ENCODE data around the gene TSHZ3. TPM values are rescaled to one million over a fixed set of nuclear protein-coding genes. Genes with fewer than 3 reads are reported as not detected.

TSHZ3 gene
- total RNA-seq, 6 experiments from 2014 or later = 9.1 to 14.0 (median 13.1) TPM

DNA sequence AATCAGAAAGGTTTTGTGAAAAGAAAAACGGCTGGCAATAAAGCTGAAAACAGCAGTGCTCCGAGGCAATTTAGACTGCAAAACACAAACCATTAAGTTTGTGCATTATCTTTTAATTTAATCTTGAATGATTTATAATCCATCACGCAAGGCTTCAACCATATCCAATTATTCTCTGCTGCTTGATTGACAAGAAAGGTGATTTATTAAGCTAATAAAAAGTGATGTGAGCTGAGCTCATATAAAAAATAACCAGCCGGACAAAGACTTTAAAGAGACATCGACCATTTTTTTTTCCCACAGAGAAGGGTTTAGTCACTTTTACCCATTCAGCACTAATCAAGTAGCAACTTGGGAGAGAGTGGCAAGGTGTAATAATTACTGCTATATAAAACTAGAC is 33.6 kb downstream of the TSHZ3 start:
- H3K27ac Mint-ChIP-seq = peak overlapping the region; percentile 57; the same call in 1 of the 2 replicates
- peaks cover 20% of the 10 kb centered on the region for H3K36me3 Mint-ChIP-seq (ENCODE audit: low read depth)
- H3K4me1 Mint-ChIP-seq (ENCODE audit: low read depth) = peaks cover 71% of the 10 kb centered on the region
- no peaks in the 10 kb centered on the region; the same call in 1 of the 2 replicates for H3K27me3 Mint-ChIP-seq (ENCODE audit: insufficient read depth)
- H3K4me3 Mint-ChIP-seq = no peak overlapping the region; the same call in 1 of the 2 replicates
- DNase-seq = no peak
- TF ChIP-seq, protein P1, sequence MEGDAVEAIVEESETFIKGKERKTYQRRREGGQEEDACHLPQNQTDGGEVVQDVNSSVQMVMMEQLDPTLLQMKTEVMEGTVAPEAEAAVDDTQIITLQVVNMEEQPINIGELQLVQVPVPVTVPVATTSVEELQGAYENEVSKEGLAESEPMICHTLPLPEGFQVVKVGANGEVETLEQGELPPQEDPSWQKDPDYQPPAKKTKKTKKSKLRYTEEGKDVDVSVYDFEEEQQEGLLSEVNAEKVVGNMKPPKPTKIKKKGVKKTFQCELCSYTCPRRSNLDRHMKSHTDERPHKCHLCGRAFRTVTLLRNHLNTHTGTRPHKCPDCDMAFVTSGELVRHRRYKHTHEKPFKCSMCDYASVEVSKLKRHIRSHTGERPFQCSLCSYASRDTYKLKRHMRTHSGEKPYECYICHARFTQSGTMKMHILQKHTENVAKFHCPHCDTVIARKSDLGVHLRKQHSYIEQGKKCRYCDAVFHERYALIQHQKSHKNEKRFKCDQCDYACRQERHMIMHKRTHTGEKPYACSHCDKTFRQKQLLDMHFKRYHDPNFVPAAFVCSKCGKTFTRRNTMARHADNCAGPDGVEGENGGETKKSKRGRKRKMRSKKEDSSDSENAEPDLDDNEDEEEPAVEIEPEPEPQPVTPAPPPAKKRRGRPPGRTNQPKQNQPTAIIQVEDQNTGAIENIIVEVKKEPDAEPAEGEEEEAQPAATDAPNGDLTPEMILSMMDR (IDR thresholded peaks at IDR 0.05) = no peak
- no peaks in the 10 kb centered on the region for H3K9me3 Mint-ChIP-seq

DNA sequence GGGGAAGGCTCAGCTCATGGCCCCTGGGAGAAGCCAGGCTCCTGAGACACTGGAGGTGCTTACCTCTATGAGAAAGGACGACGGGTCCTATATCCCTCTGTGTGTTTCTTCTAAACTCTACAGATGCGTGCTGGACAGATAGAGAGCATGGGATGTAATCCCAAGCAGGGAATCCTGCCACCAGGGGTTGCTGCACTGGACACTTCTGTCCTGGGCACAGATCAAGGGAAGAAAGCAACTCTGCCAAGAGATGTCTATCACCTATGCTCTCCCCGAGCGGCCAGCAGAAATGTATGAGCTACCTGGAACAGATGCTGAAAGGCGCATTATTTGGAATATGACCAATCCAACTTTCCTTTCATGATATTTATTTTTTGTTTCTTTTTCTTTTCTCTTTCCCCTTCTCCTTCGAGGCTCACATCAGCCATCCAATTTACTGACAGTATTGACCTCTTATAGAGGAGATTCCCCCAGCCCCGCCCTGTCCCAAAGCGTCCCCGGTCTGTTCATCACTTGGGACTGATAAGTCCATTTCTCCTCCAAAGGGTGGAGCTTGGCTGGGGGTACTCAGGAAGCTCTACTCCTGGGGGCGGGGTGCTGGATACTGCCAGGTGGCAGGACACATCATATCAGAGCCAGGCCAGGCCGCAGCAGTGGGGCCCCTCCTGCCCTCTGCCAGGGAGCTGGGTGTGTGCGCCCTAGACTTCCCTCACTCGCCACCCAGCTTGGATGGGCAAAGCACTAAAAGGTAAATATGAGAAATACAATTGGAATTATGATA is 34.2 kb downstream of the TSHZ3 start:
- H3K27ac Mint-ChIP-seq = peak overlapping the region; percentile 34; the same call in 1 of the 2 replicates

DNA sequence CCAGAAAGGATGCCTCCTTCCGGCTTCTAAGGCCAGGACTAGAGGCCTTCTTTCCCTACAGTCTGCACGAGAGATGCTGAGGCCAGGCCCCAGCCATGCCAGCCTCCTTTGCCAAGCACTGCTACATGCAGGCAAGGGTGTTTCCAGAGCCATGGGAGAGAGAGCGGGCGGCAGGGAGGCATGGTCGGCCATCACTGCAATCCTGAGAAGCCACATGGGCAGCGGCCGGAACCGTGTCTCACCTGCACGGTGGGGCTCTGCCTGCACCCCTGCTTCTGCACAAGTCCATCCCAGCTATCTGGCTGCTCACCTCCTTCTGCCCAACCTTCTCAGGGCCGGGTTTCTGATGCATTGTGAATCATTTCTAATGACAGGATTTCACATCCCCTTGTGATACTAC is 35.1 kb downstream of the TSHZ3 start:
- no peak for DNase-seq
- Mint-ChIP-seq H3K4me1 (ENCODE audit: low read depth) (peaks cover 70% of the 10 kb centered on the region), H3K4me3 (no peak overlapping the region), H3K27ac (no peak overlapping the region; the same call in 1 of the 2 replicates), H3K9me3 (no peaks in the 10 kb centered on the region), H3K27me3 (ENCODE audit: insufficient read depth) (no peaks in the 10 kb centered on the region; the same call in 1 of the 2 replicates), H3K36me3 (ENCODE audit: low read depth) (peaks cover 21% of the 10 kb centered on the region)
- TF ChIP-seq, protein P1 (IDR thresholded peaks at IDR 0.05) = no peak

More for the DNA sequence above, 34.2 kb downstream of the TSHZ3 start:
- no peak for DNase-seq
- Mint-ChIP-seq H3K4me3 (no peak overlapping the region), H3K36me3 (ENCODE audit: low read depth) (peaks cover 22% of the 10 kb centered on the region), H3K27me3 (ENCODE audit: insufficient read depth) (no peaks in the 10 kb centered on the region; the same call in 1 of the 2 replicates), H3K9me3 (no peaks in the 10 kb centered on the region), H3K4me1 (ENCODE audit: low read depth) (peaks cover 71% of the 10 kb centered on the region)
- TF ChIP-seq, protein P1 (IDR thresholded peaks at IDR 0.05) = peak; percentile 72

DNA sequence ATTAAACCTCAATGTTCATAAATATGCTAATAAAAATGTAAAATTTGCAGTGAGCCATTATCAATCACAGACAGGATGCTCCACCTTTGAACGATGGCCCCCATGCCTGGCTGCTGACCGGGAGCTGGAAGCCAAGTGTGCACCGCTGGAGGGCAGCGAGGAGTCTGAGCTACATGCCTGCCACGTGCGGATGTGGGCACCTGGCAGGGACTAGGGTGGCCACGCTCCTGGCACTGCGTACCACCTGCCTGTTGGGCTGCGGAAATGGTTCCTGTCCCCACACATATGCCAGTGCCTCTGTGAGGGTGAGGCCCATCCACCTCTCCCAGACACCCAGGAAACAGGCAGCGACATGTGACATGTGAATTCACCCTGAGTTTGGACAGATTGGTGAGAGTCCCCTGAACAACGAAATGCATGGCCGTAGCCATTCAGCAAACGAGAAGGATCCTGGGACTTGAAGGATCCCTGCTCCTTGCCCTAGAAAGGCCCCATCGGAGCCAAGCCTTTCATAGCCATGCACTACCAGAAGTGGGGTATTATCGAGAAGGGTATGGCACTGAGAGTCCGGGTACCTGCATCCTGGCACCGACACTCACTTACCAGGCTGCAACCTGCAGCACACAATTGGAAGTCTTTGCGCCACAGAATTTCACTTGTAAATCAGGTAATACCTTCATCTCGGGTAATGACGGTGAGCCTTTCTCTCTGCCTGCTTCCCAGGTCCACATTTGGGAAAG is 35.8 kb downstream of the TSHZ3 start:
- Mint-ChIP-seq H3K9me3 (no peaks in the 10 kb centered on the region), H3K36me3 (ENCODE audit: low read depth) (peaks cover 21% of the 10 kb centered on the region), H3K27ac (no peak overlapping the region; the same call in 1 of the 2 replicates), H3K4me3 (no peak overlapping the region), H3K27me3 (ENCODE audit: insufficient read depth) (no peaks in the 10 kb centered on the region; the same call in 1 of the 2 replicates), H3K4me1 (ENCODE audit: low read depth) (peaks cover 65% of the 10 kb centered on the region)
- no peak for DNase-seq
- TF ChIP-seq, protein P1 (IDR thresholded peaks at IDR 0.05) = no peak

DNA sequence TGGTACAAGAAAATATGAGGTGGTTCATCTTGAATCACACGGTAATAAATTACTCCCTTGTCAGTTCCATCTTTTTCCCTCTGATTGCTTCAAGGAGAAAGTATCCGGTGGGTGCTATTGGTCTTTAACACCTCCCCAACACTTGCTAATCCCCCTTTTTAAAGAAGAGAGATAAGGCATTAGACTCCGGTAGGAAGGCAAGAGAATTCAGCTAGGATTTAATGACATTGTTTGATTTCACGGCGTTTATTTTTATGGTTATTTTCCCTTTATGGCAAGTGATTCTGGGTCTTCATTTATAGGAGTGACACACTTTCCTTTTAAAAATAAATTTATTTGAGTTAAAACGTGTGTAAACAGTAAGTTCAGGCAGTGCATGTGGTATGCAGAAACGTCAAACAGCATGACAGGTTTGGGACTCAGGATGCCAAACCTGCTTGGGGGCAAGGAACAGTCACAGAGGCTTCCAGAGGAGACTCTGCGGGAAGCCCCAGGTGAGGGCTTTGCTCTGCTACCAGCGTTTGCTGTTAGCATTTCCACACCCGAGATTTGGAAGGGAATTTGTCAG is 36.5 kb downstream of the TSHZ3 start:
- Mint-ChIP-seq H3K9me3 (no peaks in the 10 kb centered on the region), H3K4me1 (ENCODE audit: low read depth) (peaks cover 61% of the 10 kb centered on the region), H3K27ac (peak overlapping the region; percentile 92), H3K27me3 (ENCODE audit: insufficient read depth) (no peaks in the 10 kb centered on the region; the same call in 1 of the 2 replicates), H3K4me3 (no peak overlapping the region), H3K36me3 (ENCODE audit: low read depth) (peaks cover 21% of the 10 kb centered on the region)
- TF ChIP-seq, protein P1 (IDR thresholded peaks at IDR 0.05) = no peak
- DNase-seq = no peak
